GM18519 (cell line): ENCODE data around the gene TRAF3IP3.

Experiments used
- ATAC-seq: cut with Tn5 transposase; IDR thresholded peaks from one replicate; pipeline ENCODE4 v1.9.1; 2021; ENCODE audit warnings: mild to moderate bottlenecking, moderate library complexity; ENCODE audit not compliant: unreplicated experiment, low FRiP score

Gene TRAF3IP3

GRCh38 chr1:209755926-209756614, at the start of gene TRAF3IP3:
TSS of gene TRAF3IP3 (plus strand) at chr1:209756053. CDS start at chr1:209760040, 3,987 bp downstream.
- ATAC-seq, result peak; percentile 76

- no peak for ATAC-seq
Observed at GRCh38 chr1:209706622-209707021, 49.2 kb upstream of the TRAF3IP3 start.

GRCh38 chr1:209707308-209707707, 48.5 kb upstream of the TRAF3IP3 start:
- ATAC-seq, result no peak

- no peak for ATAC-seq
Observed at GRCh38 chr1:209708297-209708696, 47.6 kb upstream of the TRAF3IP3 start.

GRCh38 chr1:209710093-209710492, 45.8 kb upstream of the TRAF3IP3 start:
- ATAC-seq, result no peak

GRCh38 chr1:209710847-209711246, 45.0 kb upstream of the TRAF3IP3 start:
- no peak for ATAC-seq

- ATAC-seq, result no peak
Observed at GRCh38 chr1:209714338-209714737, 41.5 kb upstream of the TRAF3IP3 start.

GRCh38 chr1:209715314-209715713, 40.5 kb upstream of the TRAF3IP3 start:
- ATAC-seq, result no peak

GRCh38 chr1:209717818-209718217, 38.0 kb upstream of the TRAF3IP3 start:
- no peak for ATAC-seq

GRCh38 chr1:209720326-209720725, 35.5 kb upstream of the TRAF3IP3 start:
- no peak for ATAC-seq

GRCh38 chr1:209720826-209721225, 35.0 kb upstream of the TRAF3IP3 start:
- no peak for ATAC-seq

- no peak for ATAC-seq
Observed at GRCh38 chr1:209721323-209721722, 34.5 kb upstream of the TRAF3IP3 start.

- ATAC-seq, result no peak
Observed at GRCh38 chr1:209723265-209723664, 32.6 kb upstream of the TRAF3IP3 start.

GRCh38 chr1:209723756-209724693, 31.8 kb upstream of the TRAF3IP3 start:
- ATAC-seq, result no peak

- no peak for ATAC-seq
Observed at GRCh38 chr1:209727286-209727685, 28.6 kb upstream of the TRAF3IP3 start.

- no peak for ATAC-seq
Observed at GRCh38 chr1:209727785-209728184, 28.1 kb upstream of the TRAF3IP3 start.

- no peak for ATAC-seq
Observed at GRCh38 chr1:209728466-209728865, 27.4 kb upstream of the TRAF3IP3 start.

- no peak for ATAC-seq
Observed at GRCh38 chr1:209729436-209729835, 26.4 kb upstream of the TRAF3IP3 start.

GRCh38 chr1:209732725-209733124, 23.1 kb upstream of the TRAF3IP3 start:
- ATAC-seq, result no peak

GRCh38 chr1:209733409-209734192, 22.3 kb upstream of the TRAF3IP3 start:
- ATAC-seq, result no peak
